ENCODE measurements around the gene MYL6B.
"Not testable (repeated sequence)": the region's sequence is repeated elsewhere in the genome, so short reads cannot be mapped to it uniquely, and the experiment has no call there.

The MYL6B gene

GRCh38 chr12:56151672-56152131 lies 685 bp upstream of the MYL6B start:
- DNase-seq (ENCODE audit: low read depth in 2 of 2, low spot score in 1 of 2), result peak; percentile 24 to 28

- DNase-seq (ENCODE audit: low read depth in 2 of 2, low spot score in 1 of 2), result no peak
Observed at GRCh38 chr12:56152756-56153677, 630 bp downstream of the MYL6B start.

GRCh38 chr12:56153678-56154065 lies 1.3 kb downstream of the MYL6B start:
- DNase-seq (ENCODE audit: low read depth in 2 of 2, low spot score in 1 of 2), result no peak

GRCh38 chr12:56154246-56154771 lies 1.9 kb downstream of the MYL6B start:
- no peak for DNase-seq (ENCODE audit: low read depth in 2 of 2, low spot score in 1 of 2)

- DNase-seq (ENCODE audit: low read depth in 2 of 2, low spot score in 1 of 2), result no peak
Observed at GRCh38 chr12:56154818-56155217, 2.4 kb downstream of the MYL6B start.

- DNase-seq (ENCODE audit: low read depth in 2 of 2, low spot score in 1 of 2), result no peak
Observed at GRCh38 chr12:56155256-56155845, 3.0 kb downstream of the MYL6B start.

GRCh38 chr12:56156464-56157200 lies 4.2 kb downstream of the MYL6B start:
- DNase-seq (ENCODE audit: low read depth in 2 of 2, low spot score in 1 of 2), result not testable (repeated sequence)

GRCh38 chr12:56157201-56158028 lies 5.0 kb downstream of the MYL6B start:
- no peak for DNase-seq (ENCODE audit: low read depth in 2 of 2, low spot score in 1 of 2)

GRCh38 chr12:56158029-56158925 lies 5.9 kb downstream of the MYL6B start, which contains the start of gene MYL6:
Gene MYL6, plus strand, starts transcription at chr12:56158359. Its CDS starts 43 bp downstream, at chr12:56158402.
- DNase-seq (ENCODE audit: low read depth in 2 of 2, low spot score in 1 of 2), result peak; percentile 79 to 81

GRCh38 chr12:56158926-56159461 lies 6.6 kb downstream of the MYL6B start:
- no peak for DNase-seq (ENCODE audit: low read depth in 2 of 2, low spot score in 1 of 2)

- DNase-seq (ENCODE audit: low read depth in 2 of 2, low spot score in 1 of 2), result no peak
Observed at GRCh38 chr12:56159482-56160192, 7.2 kb downstream of the MYL6B start.

- DNase-seq (ENCODE audit: low read depth in 2 of 2, low spot score in 1 of 2), result no peak
Observed at GRCh38 chr12:56160193-56160763, 7.9 kb downstream of the MYL6B start.

GRCh38 chr12:56160894-56161689 lies 8.7 kb downstream of the MYL6B start:
- DNase-seq (ENCODE audit: low read depth in 2 of 2, low spot score in 1 of 2), result no peak

GRCh38 chr12:56161690-56162351 lies 9.4 kb downstream of the MYL6B start:
- no peak for DNase-seq (ENCODE audit: low read depth in 2 of 2, low spot score in 1 of 2)

GRCh38 chr12:56162468-56163290 lies 10.3 kb downstream of the MYL6B start:
- DNase-seq (ENCODE audit: low read depth in 2 of 2, low spot score in 1 of 2), result no peak

Data from stimulated activated CD8-positive, alpha-beta memory T cell treated with anti-CD3 and anti-CD28 coated beads, Interleukin-4, amount 100 ng/mL, for 4 hours (primary cell).